RWPE2 (cell line): ENCODE data around the gene DENND1A.

Experiments
- ATAC-seq: fragments of 200-7000 bp; cut with Tn5 transposase; 3 replicates; pipeline ENCODE4 v1.9.1; 2021; ENCODE audit warnings: low read depth
- DNase-seq: peaks from one replicate; pipeline ENCODE4 v3.0.0-alpha.2; 2020; ENCODE audit warnings: low spot score
- H3K27ac ChIP-seq: fragments of 450-650 bp; 2 replicates; pipeline ENCODE4 v1.5.1; 2017; ENCODE audit warnings: mild to moderate bottlenecking; ENCODE audit not compliant: poor library complexity, severe bottlenecking
- H3K27me3 ChIP-seq: fragments of 250-450 bp; sonication (Bioruptor Pico); 2 replicates; pipeline ENCODE4 v1.5.1; 2021; ENCODE audit warnings: mild to moderate bottlenecking, moderate library complexity; ENCODE audit not compliant: insufficient read depth, poor library complexity, severe bottlenecking
- H3K36me3 ChIP-seq: fragments of 250-450 bp; sonication (Bioruptor Pico); 2 replicates; pipeline ENCODE4 v1.5.1; 2020; ENCODE audit warnings: low read depth, mild to moderate bottlenecking, moderate library complexity
- H3K4me1 ChIP-seq: fragments of 250-450 bp; sonication (Bioruptor Pico); 2 replicates; pipeline ENCODE4 v1.5.1; 2021; ENCODE audit warnings: mild to moderate bottlenecking, moderate library complexity; ENCODE audit not compliant: insufficient read depth, poor library complexity, severe bottlenecking
- H3K4me3 ChIP-seq: fragments of 250-450 bp; sonication (Bioruptor Pico); 2 replicates; pipeline ENCODE4 v1.5.1; 2021; ENCODE audit warnings: mild to moderate bottlenecking, moderate library complexity; ENCODE audit not compliant: severe bottlenecking
- H3K9me3 ChIP-seq: fragments of 250-450 bp; sonication (Bioruptor Pico); 2 replicates; pipeline ENCODE4 v1.5.1; 2021; ENCODE audit warnings: mild to moderate bottlenecking, moderate library complexity; ENCODE audit not compliant: severe bottlenecking
- CTCF ChIP-seq: fragments of 450-650 bp; IDR thresholded peaks from one replicate; pipeline ENCODE4 v1.5.1; 2017; ENCODE audit warnings: mild to moderate bottlenecking, moderate library complexity; ENCODE audit not compliant: poor library complexity, severe bottlenecking

The DENND1A gene

DNA sequence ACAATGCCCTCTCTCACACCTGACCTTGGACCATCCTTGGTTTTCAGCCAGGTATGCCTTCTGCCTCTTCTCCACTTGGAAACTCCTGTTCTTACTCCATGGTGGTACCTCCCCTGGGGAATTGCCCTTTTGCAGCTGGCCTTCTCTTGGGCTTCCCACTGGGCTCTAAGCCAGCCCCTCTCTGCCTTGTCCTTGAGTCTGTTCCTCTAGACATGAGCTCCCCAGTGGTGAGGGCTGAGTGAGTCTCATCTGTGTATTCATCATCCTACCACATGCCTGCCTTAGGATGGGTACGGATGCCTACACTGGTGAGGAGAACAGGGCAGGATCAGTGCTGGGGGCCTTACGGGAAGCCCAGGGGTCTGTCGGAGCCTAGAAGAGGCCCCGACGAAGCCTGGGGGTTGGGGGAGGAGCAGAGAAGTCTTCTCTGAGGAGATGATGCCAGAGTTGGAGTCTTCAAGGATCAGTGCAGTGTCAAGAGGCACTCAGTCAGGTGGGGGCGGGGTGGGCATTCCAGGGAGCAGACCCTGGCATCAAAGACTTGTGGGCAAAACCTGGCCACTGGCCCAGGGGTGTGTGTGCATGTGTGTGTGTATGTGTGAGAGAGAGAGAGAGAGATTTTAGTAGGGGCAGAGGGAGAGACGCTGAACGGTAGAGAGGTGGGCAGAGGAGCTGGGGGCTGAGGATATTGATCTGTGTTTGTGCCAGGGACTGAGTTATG, 579.2 kb downstream of the DENND1A start:
- no peaks in the 10 kb centered on the region for H3K36me3 ChIP-seq
- DNase-seq: no peak
- H3K27me3 ChIP-seq: no peaks in the 10 kb centered on the region
- no peaks in the 10 kb centered on the region for H3K9me3 ChIP-seq
- H3K4me1 ChIP-seq: no peaks in the 10 kb centered on the region
- H3K4me3 ChIP-seq: no peak overlapping the region
- no peak for ATAC-seq
- H3K27ac ChIP-seq: no peak overlapping the region
- TF ChIP-seq CTCF: no peak

GRCh38 chr9:123349691-123350480, 580.0 kb downstream of the DENND1A start:
- TF ChIP-seq CTCF: peak; percentile 93
- H3K4me3 ChIP-seq: no peak overlapping the region
- DNase-seq: no peak

GRCh38 chr9:123349033-123349432, 580.9 kb downstream of the DENND1A start:
- ATAC-seq (no peak), DNase-seq (no peak)
- TF ChIP-seq CTCF: no peak
- Histone ChIP-seq H3K4me1 (no peaks in the 10 kb centered on the region), H3K36me3 (no peaks in the 10 kb centered on the region), H3K27me3 (no peaks in the 10 kb centered on the region), H3K4me3 (no peak overlapping the region), H3K9me3 (no peaks in the 10 kb centered on the region), H3K27ac (no peak overlapping the region)

More at GRCh38 chr9:123349691-123350480, 580.0 kb downstream of the DENND1A start:
- no peak overlapping the region for H3K27ac ChIP-seq
- peak; percentile 59 for ATAC-seq
- no peaks in the 10 kb centered on the region for H3K4me1 ChIP-seq
- H3K36me3 ChIP-seq: no peaks in the 10 kb centered on the region
- no peaks in the 10 kb centered on the region for H3K9me3 ChIP-seq
- no peaks in the 10 kb centered on the region for H3K27me3 ChIP-seq

- Histone ChIP-seq H3K4me3 (no peak overlapping the region), H3K4me1 (no peaks in the 10 kb centered on the region), H3K9me3 (no peaks in the 10 kb centered on the region), H3K27me3 (no peaks in the 10 kb centered on the region), H3K36me3 (no peaks in the 10 kb centered on the region), H3K27ac (no peak overlapping the region)
- DNase-seq: no peak
- ATAC-seq: peak; percentile 23; the same call in 2 of the 3 replicates
- TF ChIP-seq CTCF: no peak
Observed at GRCh38 chr9:123348317-123348992, 581.5 kb downstream of the DENND1A start.
